HL-60 (cell line): ENCODE data around the gene AMHR2.

ENCODE experiments used
- CTCF ChIP-seq: IDR thresholded peaks from one replicate; pipeline ENCODE4 v1.5.1; 2011; ENCODE audit warnings: low read length, control low read depth, inconsistent platforms; ENCODE audit not compliant: insufficient read depth
- GABPA ChIP-seq: IDR thresholded peaks from 2 replicates; pipeline ENCODE4 v1.6.1; 2012; ENCODE audit warnings: low read depth
- POLR2AphosphoS5 ChIP-seq: IDR thresholded peaks from 2 replicates; pipeline ENCODE4 v1.6.1; 2012; ENCODE audit warnings: low read depth
- REST ChIP-seq: IDR thresholded peaks from 2 replicates; pipeline ENCODE4 v1.6.1; 2012; ENCODE audit warnings: low read depth; ENCODE audit not compliant: insufficient replicate concordance
- SPI1 ChIP-seq: IDR thresholded peaks from 2 replicates; pipeline ENCODE4 v1.6.1; 2012; ENCODE audit warnings: low read depth, mild to moderate bottlenecking, borderline replicate concordance

DNA sequence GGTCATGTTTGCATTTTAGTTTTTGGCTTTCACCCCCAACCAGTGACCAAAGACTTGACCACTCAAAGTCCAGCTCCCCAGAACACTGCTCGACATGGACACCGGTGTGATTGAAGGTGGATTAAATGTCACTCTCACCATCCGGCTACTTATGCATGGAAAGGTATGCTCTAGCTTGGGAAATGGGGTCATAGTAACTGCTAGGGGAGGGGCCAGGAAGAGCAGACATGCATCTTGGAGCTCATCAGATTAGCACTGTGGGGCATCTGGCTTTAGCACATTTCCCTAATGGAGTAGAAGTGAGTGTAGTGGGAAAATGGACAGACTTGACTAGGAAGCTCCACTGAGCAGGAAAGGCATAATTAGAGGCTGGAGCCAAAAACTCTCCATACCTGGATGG is 31.1 kb downstream of the AMHR2 start:
- no peak for TF ChIP-seq CTCF
- no peak for TF ChIP-seq REST
- no peak for TF ChIP-seq POLR2AphosphoS5
- TF ChIP-seq SPI1, result no peak
- no peak for TF ChIP-seq GABPA
